ENCODE data around the gene CINP. TPM values are rescaled to one million over a fixed set of nuclear protein-coding genes. Genes with fewer than 3 reads are reported as not detected.
A peak's percentile ranks its signal among the peaks of the same experiment; 100 is the strongest.
"Not testable (repeated sequence)": the region's sequence is repeated elsewhere in the genome, so short reads cannot be mapped to it uniquely, and the experiment has no call there.

The CINP gene
- total RNA-seq, 1 experiment from 2014 or later, result 38.3 TPM

DNA sequence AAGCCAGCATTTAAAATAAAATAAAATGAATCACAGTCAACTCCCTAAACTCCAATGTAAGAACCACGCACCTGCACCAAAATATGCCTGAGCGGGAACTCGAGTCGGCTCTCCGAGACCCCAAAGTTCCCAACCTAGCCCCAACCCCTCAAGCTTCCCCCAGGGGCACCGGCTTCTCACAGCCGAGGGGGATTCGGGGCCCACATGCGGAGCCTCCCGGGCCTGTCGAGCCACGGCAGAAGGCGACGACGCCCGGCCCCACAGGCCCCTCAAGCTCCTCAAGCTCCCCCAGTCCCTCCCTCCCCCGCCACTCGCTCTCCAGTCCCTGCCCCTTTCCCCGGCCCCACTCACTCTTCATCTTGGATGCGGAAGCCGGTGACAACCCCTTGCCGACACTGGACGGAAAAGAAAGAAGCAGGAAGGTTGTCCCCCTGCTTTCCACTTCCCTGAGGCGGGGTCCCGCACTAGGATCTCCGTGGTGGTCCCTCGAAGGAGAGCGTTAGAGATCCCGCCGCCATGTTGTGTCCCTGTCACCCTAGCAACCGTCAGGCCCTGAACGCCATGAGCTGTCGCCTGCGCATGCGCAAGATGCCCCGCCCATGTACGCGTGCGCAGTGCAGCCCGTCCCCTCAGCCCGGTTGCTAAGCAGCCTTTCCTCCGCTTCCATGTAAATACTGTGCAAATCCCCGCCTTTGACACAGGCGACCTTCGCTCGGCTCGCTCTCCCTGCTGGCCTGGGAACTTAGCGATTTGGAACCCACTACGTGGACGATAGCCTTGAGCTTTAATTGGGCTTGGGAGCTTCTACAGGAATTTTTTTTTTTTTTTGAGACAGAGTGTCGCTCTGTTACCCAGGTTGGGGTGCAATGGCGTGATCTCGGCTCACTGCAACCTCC lies 57.8 kb downstream of the CINP start, which contains the start of gene MOK:
MOK (minus strand) TSS at position 554 of the 896 bp plus-strand sequence; CDS start at position 358, 196 bp downstream.
- CTCF ChIA-PET, result interaction anchor here (0.7 to 1.5 kb wide), 8 partner anchors 9 to 253 kb away, joined by 3 to 9 read pairs (median 4); no protein-coding TSS in a partner anchor
- peak within 1 kb of the TSS; percentile 90 for H3K4me3 Mint-ChIP-seq (ENCODE audit: low read depth, unreplicated experiment)
- intact Hi-C loops (cut with micrococcal nuclease; ENCODE audit: unreplicated experiment), result loop anchor here (5.0 kb wide), 1 partner anchor 43 kb away; no protein-coding TSS in a partner anchor
- TF ChIP-seq, protein P1, sequence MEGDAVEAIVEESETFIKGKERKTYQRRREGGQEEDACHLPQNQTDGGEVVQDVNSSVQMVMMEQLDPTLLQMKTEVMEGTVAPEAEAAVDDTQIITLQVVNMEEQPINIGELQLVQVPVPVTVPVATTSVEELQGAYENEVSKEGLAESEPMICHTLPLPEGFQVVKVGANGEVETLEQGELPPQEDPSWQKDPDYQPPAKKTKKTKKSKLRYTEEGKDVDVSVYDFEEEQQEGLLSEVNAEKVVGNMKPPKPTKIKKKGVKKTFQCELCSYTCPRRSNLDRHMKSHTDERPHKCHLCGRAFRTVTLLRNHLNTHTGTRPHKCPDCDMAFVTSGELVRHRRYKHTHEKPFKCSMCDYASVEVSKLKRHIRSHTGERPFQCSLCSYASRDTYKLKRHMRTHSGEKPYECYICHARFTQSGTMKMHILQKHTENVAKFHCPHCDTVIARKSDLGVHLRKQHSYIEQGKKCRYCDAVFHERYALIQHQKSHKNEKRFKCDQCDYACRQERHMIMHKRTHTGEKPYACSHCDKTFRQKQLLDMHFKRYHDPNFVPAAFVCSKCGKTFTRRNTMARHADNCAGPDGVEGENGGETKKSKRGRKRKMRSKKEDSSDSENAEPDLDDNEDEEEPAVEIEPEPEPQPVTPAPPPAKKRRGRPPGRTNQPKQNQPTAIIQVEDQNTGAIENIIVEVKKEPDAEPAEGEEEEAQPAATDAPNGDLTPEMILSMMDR (IDR thresholded peaks at IDR 0.05; ENCODE audit: unreplicated experiment), result no peak
- no peaks in the 10 kb centered on the region for H3K27me3 Mint-ChIP-seq (ENCODE audit: unreplicated experiment)
- peak within 1 kb of the TSS; percentile 99 for H3K27ac Mint-ChIP-seq (ENCODE audit: unreplicated experiment)
- no peaks in the 10 kb centered on the region for H3K9me3 Mint-ChIP-seq (ENCODE audit: low read depth, unreplicated experiment)
- DNase-seq, result peak; percentile 99
- H3K36me3 Mint-ChIP-seq (ENCODE audit: insufficient read depth, unreplicated experiment), result peaks cover 32% of the 10 kb centered on the region
- peaks cover 24% of the 10 kb centered on the region for H3K4me1 Mint-ChIP-seq (ENCODE audit: low read depth, unreplicated experiment)
- no TSS peak for BruUV-seq (replicated peaks)

DNA sequence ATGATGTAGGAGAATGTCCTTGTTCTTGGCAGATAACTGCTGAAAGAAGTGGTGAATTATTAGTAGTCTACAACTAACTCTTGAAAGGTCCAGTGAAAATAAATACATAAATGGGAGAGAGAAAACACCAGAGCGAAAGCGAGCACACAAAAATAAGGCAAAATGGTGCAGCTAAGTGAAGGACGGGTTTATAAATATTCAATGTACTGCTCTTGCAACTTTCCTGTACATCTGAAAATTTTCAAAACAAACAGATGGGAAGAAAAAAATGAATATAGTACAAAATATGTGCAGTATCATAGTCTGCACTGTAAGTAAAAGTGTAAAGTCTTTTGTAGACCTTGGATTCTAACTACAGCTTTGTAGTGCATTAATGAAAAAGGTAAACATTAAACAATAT lies 59.0 kb downstream of the CINP start:
- Mint-ChIP-seq H3K27ac (ENCODE audit: unreplicated experiment) (peak overlapping the region; percentile 99), H3K27me3 (ENCODE audit: unreplicated experiment) (no peaks in the 10 kb centered on the region), H3K36me3 (ENCODE audit: insufficient read depth, unreplicated experiment) (peaks cover 42% of the 10 kb centered on the region), H3K4me1 (ENCODE audit: low read depth, unreplicated experiment) (peaks cover 24% of the 10 kb centered on the region), H3K4me3 (ENCODE audit: low read depth, unreplicated experiment) (peak overlapping the region; percentile 90), H3K9me3 (ENCODE audit: low read depth, unreplicated experiment) (no peaks in the 10 kb centered on the region)
- BruUV-seq (replicated peaks), result no TSS peak
- TF ChIP-seq, protein P1 (IDR thresholded peaks at IDR 0.05; ENCODE audit: unreplicated experiment), result no peak
- intact Hi-C loops (cut with micrococcal nuclease; ENCODE audit: unreplicated experiment), result loop anchor here (5.0 kb wide), 1 partner anchor 41 kb away; no protein-coding TSS in a partner anchor
- CTCF ChIA-PET, result interaction anchor here (1.3 kb wide), 1 partner anchor 11 kb away, joined by 8 read pairs; no protein-coding TSS in a partner anchor
- DNase-seq, result no peak

DNA sequence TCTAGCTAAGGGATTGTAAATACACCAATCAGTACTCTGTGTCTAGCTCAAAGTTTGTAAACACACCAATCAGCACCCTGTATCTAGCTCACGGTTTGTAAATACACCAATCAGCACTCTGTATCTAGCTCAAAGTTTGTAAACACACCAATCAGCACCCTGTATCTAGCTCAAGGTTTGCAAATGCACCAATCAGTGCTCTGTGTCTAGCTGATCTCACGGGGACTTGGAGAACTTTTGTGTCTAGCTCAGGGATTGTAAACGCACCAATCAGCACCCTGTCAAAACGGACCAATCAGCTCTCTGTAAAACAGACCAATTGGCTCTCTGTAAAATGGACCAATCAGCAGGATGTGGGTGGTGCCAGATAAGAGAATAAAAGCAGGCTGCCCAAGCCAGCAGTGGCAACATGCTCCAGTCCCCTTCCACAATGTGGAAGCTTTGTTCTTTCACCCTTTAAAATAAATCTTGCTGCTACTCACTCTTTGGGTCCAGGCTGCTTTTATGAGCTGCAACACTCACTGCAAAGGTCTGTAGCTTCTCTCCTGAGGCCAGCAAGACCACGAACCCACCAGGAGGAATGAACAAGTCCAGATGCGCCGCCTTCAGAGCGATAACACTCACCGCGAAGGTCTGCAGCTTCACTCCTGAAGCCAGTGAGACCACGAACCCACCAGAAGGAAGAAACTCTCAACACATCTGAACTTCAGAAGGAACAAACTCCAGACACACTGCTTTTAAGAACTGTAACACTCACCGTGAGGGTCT lies 64.2 kb downstream of the CINP start:
- peaks cover 55% of the 10 kb centered on the region for H3K36me3 Mint-ChIP-seq (ENCODE audit: insufficient read depth, unreplicated experiment)
- H3K4me3 Mint-ChIP-seq (ENCODE audit: low read depth, unreplicated experiment); intact Hi-C loops (cut with micrococcal nuclease; ENCODE audit: unreplicated experiment); DNase-seq; CTCF ChIA-PET; H3K27me3 Mint-ChIP-seq (ENCODE audit: unreplicated experiment); BruUV-seq (replicated peaks); H3K9me3 Mint-ChIP-seq (ENCODE audit: low read depth, unreplicated experiment): not testable (repeated sequence)
- peaks cover 44% of the 10 kb centered on the region for H3K4me1 Mint-ChIP-seq (ENCODE audit: low read depth, unreplicated experiment)
- peak overlapping the region; percentile 50 for H3K27ac Mint-ChIP-seq (ENCODE audit: unreplicated experiment)

Other genes with a start within 250 kb of the CINP start
- 33.0 and 37.6 TPM in 2 replicates for gene WDR20, start 223.0 kb downstream of the CINP start, total RNA-seq (2022)
- gene MOK, start 57.7 kb downstream of the CINP start, total RNA-seq (2022), result 89.7 and 107 TPM in 2 replicates
- 18.3 and 21.7 TPM in 2 replicates for gene ZNF839, start 43.1 kb downstream of the CINP start, total RNA-seq (2022)
- 21.7 and 22.4 TPM in 2 replicates for gene TECPR2, start 51 bp upstream of the CINP start, total RNA-seq (2022)
- gene ANKRD9, start 146.9 kb upstream of the CINP start, total RNA-seq (2022), result 23.3 and 23.8 TPM in 2 replicates
- 27.2 and 28.6 TPM in 2 replicates for gene RCOR1, start 229.8 kb upstream of the CINP start, total RNA-seq (2022)